Aortic smooth muscle cell (primary cell): ENCODE data around the gene SLC22A15. TPM values are rescaled to one million over a fixed set of nuclear protein-coding genes. Genes with fewer than 3 reads are reported as not detected.

Experiments
- total RNA-seq: library from RNA; depleted of rRNA; stranded (reverse); fragments of >200 nt; gene quantifications from 2 replicates; pipeline ENCODE4 v1.2.3, GENCODE V29; 2014

Gene SLC22A15
- total RNA-seq: 1.3 and 1.9 TPM in 2 replicates

DNA sequence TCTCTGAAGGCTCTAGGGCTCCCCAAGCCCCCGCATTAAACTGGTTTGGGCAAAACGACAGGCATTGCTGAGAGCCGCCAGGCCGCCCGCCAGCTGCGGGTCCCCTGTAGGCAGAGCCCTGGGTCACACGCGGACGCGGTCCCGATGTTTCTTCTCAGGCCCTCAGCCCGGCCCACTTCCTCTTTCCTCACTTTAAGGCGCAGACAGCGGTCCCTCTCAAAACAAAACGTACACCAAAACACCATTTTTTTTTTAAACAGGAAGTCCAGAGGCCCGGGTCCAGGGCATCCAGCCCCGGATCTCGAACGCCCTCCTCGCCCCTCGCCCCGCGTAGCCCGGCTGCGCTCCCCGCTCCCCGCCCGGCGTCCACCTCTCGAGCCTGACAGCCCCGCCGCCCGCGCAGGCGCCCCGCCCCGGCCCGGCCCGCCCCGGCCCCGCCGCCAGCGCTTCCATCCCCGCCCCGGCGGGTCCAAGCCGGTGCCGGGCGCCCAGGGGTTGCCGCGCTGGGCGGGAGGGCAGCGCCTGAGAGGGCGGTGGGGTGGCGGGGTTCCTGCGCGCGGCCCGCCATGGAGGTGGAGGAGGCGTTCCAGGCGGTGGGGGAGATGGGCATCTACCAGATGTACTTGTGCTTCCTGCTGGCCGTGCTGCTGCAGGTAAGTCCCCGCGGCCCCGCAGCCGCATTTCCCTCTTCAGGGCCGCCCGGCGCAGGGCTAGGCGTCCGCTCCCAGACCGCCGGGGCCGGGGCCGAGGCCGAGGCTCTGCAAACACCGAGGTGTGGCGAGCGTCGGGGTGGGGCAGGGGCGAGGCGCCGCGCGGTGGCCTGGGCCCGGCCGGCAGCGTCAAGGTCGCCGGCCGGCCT, at the start of gene SLC22A15:
Gene SLC22A15, plus strand, starts transcription at position 452 of the 859 bp plus-strand sequence. Its CDS starts 115 bp downstream, at position 567.

DNA sequence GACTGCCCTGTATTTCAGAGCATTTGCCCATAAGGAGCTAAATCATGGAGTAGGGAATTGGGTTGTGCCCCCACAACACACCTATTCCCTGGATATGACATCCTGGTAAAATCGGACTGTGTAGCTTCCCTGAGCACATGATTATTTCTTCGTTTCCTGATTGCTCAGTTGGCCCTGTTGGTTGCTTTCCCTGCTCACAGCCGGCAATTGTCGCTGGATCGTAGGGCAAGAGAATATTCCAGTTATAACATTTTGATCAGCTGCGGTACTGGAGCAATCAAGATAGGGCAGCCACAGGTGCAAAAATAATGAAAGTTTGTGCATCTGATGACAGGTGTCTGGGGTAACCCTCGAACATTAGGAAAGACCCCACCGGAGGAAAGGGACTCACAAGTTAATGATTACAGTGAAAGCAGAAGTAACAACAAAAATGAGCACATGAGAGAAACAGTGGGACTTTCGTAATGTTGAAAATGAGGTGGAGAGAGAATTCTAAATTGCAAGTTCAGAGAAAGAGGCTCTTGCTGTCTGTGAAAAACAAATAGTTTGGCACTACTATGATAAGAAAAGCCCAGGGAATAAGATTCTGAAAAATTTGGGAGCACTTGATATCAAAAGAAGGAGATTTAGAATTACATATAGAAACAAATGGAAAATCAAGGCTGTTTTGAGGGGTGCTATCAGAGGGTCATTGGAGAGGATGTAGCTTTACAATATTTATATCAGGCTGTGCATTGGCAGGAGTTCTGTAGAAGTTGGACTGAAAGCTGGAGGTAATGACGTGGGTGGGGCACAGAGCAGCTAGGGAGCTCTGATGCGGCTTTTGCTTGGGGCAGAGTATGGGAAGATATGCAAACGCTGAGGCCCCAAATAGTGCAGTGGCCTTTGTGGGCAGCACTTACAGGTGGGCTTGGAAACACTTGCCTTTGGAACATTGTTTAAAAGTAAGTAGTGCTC, 134.5 kb downstream of the SLC22A15 start, which contains the start of gene MAB21L3:
Gene MAB21L3, plus strand, starts transcription at position 833 of the 957 bp plus-strand sequence. CDS start 1,217 bp downstream, outside the sequence.

Other genes with a start within 250 kb of the SLC22A15 start
- not detected in 2 replicates for gene CASQ2, start 207.8 kb upstream of the SLC22A15 start, total RNA-seq
- not detected in 2 replicates for gene NHLH2, start 135.4 kb upstream of the SLC22A15 start, total RNA-seq
- gene MAB21L3, start 134.9 kb downstream of the SLC22A15 start, total RNA-seq: 0.06 TPM in 1 of 2 replicates, not detected in the other